Measurements from ENCODE around the gene CDHR1.

CDHR1 gene

GRCh38 chr10:84158061-84158460 is 36.3 kb upstream of the CDHR1 start:
- TF ChIP-seq ISL1 (CRISPR knock-in tag; IDR thresholded peaks at IDR 0.05) (no peak), ZFP30 (CRISPR knock-in tag; IDR thresholded peaks at IDR 0.05) (no peak)
- TF ChIP-seq, protein P1, sequence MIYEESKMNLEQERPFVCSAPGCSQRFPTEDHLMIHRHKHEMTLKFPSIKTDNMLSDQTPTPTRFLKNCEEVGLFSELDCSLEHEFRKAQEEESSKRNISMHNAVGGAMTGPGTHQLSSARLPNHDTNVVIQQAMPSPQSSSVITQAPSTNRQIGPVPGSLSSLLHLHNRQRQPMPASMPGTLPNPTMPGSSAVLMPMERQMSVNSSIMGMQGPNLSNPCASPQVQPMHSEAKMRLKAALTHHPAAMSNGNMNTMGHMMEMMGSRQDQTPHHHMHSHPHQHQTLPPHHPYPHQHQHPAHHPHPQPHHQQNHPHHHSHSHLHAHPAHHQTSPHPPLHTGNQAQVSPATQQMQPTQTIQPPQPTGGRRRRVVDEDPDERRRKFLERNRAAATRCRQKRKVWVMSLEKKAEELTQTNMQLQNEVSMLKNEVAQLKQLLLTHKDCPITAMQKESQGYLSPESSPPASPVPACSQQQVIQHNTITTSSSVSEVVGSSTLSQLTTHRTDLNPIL (CRISPR knock-in tag; IDR thresholded peaks at IDR 0.05; ENCODE audit: low read depth): no peak
- ATAC-seq: peak; percentile 19; the same call in 2 of the 3 replicates

- TF ChIP-seq RARB (CRISPR knock-in tag; IDR thresholded peaks at IDR 0.05) (no peak), CSRNP3 (CRISPR knock-in tag; IDR thresholded peaks at IDR 0.05) (no peak), ZFP3 (CRISPR knock-in tag; IDR thresholded peaks at IDR 0.05) (no peak), PATZ1 (CRISPR knock-in tag; IDR thresholded peaks at IDR 0.05; ENCODE audit: borderline replicate concordance) (no peak), TOX (CRISPR knock-in tag; IDR thresholded peaks at IDR 0.05; ENCODE audit: borderline replicate concordance) (no peak), TCF4 (CRISPR knock-in tag; IDR thresholded peaks at IDR 0.05; ENCODE audit: borderline replicate concordance) (no peak), CSDC2 (CRISPR knock-in tag; IDR thresholded peaks at IDR 0.05) (no peak), OSR1 (CRISPR knock-in tag; IDR thresholded peaks at IDR 0.05) (no peak), ZNF565 (CRISPR knock-in tag; conservative IDR thresholded peaks at IDR 0.05; ENCODE audit: low read depth) (no peak), ESRRG (CRISPR knock-in tag; IDR thresholded peaks at IDR 0.05) (no peak), ISL1 (CRISPR knock-in tag; IDR thresholded peaks at IDR 0.05) (no peak), ZC3H10 (CRISPR knock-in tag; IDR thresholded peaks at IDR 0.05) (no peak), GLIS3 (CRISPR knock-in tag; IDR thresholded peaks at IDR 0.05) (no peak), ZNF8 (CRISPR knock-in tag; IDR thresholded peaks at IDR 0.05) (no peak), ZNF70 (CRISPR knock-in tag; IDR thresholded peaks at IDR 0.05) (no peak)
- TF ChIP-seq, protein P2, sequence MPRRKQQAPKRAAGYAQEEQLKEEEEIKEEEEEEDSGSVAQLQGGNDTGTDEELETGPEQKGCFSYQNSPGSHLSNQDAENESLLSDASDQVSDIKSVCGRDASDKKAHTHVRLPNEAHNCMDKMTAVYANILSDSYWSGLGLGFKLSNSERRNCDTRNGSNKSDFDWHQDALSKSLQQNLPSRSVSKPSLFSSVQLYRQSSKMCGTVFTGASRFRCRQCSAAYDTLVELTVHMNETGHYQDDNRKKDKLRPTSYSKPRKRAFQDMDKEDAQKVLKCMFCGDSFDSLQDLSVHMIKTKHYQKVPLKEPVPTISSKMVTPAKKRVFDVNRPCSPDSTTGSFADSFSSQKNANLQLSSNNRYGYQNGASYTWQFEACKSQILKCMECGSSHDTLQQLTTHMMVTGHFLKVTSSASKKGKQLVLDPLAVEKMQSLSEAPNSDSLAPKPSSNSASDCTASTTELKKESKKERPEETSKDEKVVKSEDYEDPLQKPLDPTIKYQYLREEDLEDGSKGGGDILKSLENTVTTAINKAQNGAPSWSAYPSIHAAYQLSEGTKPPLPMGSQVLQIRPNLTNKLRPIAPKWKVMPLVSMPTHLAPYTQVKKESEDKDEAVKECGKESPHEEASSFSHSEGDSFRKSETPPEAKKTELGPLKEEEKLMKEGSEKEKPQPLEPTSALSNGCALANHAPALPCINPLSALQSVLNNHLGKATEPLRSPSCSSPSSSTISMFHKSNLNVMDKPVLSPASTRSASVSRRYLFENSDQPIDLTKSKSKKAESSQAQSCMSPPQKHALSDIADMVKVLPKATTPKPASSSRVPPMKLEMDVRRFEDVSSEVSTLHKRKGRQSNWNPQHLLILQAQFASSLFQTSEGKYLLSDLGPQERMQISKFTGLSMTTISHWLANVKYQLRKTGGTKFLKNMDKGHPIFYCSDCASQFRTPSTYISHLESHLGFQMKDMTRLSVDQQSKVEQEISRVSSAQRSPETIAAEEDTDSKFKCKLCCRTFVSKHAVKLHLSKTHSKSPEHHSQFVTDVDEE (CRISPR knock-in tag; IDR thresholded peaks at IDR 0.05): no peak
- TF ChIP-seq, protein P1 (CRISPR knock-in tag; IDR thresholded peaks at IDR 0.05; ENCODE audit: low read depth): no peak
- ATAC-seq: no peak
These were observed 35.8 kb upstream of the CDHR1 start for GRCh38 chr10:84158550-84158949.

DNA sequence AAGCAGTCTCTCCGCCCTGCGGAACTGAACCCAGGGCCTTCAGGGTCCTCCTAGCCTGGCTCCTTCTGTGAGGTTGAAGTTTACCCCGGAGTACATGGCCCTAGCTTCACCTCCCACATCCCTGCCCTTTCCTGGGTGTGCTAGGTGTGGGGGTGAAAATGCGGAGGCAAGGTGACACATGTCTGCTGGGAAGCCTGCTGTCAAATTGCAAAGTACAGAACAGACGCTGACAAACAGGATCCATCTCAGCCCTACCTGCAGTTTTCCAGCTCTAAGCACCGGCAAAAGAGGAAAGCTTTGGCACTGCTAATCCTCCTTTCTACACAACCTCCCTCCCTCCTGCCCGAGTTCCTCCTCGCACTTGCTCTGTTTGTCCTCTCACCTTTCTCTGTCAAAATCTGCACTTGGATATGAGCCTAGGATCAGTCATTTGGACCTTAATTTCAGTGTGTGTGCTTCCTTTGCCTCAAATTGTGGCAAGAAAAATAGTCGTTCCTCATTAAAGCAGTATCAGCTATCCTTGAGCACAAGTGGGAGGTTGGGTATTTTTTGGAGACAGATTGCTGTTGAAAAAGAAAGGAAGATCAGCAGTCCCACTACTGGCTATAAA is 35.2 kb upstream of the CDHR1 start:
- TF ChIP-seq ZNF70 (CRISPR knock-in tag; IDR thresholded peaks at IDR 0.05) (no peak), ISL1 (CRISPR knock-in tag; IDR thresholded peaks at IDR 0.05) (no peak), TCF4 (CRISPR knock-in tag; IDR thresholded peaks at IDR 0.05; ENCODE audit: borderline replicate concordance) (no peak)
- TF ChIP-seq, protein P2 (CRISPR knock-in tag; IDR thresholded peaks at IDR 0.05): no peak
- no peak; the same call in 2 of the 3 replicates for ATAC-seq

Data from SK-N-SH treated with all-trans-retinoic acid at 6 μM for 48 hours (cell line).